HEK293 (cell line): ENCODE measurements around the gene BCL2.

ENCODE experiments used
- CTCF ChIA-PET: fragments of 350-600 bp; formaldehyde crosslinking; extraction: SDS; loops from one replicate; lab custom pipeline; 2021; ENCODE audit warnings: antibody characterized with exemption; lab: Yijun Ruan, JAX
- POLR2A ChIA-PET: fragments of 300-600 bp; formaldehyde crosslinking; extraction: SDS; loops from one replicate; lab custom pipeline; 2020; ENCODE audit warnings: antibody characterized with exemption, inconsistent platforms; lab: Yijun Ruan, JAX
- H3K27ac ChIP-seq: fragments of 200-500 bp; sonication (Bioruptor generic); 2 replicates; pipeline ENCODE4 v1.5.1; 2014; ENCODE audit warnings: low read depth, low read length, control low read depth, inconsistent platforms; ENCODE audit errors: extremely low read depth
- H3K36me3 ChIP-seq, 2 experiments: fragments of 200-500 bp in 1 of 2; sonication (Bioruptor generic) in 1 of 2; 1 replicate in 1 of 2; 2 replicates in 1 of 2; pipeline ENCODE4 v1.5.1; 2014 to 2017; ENCODE audit warnings: inconsistent platforms in 2 of 2, low read length in 2 of 2; ENCODE audit not compliant: control insufficient read depth in 2 of 2, insufficient read depth in 1 of 2
- H3K4me1 ChIP-seq: fragments of 200-500 bp; sonication (Bioruptor generic); 2 replicates; pipeline ENCODE4 v1.5.1; 2014; ENCODE audit warnings: mild to moderate bottlenecking, low read length, inconsistent platforms; ENCODE audit not compliant: control insufficient read depth, insufficient read depth
- H3K4me3 ChIP-seq: 2 replicates; pipeline ENCODE4 v1.5.1; 2011; ENCODE audit warnings: low read depth, mild to moderate bottlenecking, control low read depth, low read length, moderate library complexity
- H3K9me3 ChIP-seq: fragments of 200-500 bp; sonication (Bioruptor generic); 2 replicates; pipeline ENCODE4 v1.5.1; 2014; ENCODE audit warnings: low read depth, low read length, inconsistent platforms; ENCODE audit not compliant: control insufficient read depth, insufficient read depth
- EGR2 ChIP-seq: fragments of 450-650 bp; formaldehyde crosslinking; IDR thresholded peaks from 2 replicates; pipeline ENCODE4 v1.5.1; 2016; ENCODE audit warnings: low read depth, missing biosample characterization, missing genetic modification characterization
- FEZF1 ChIP-seq: fragments of 450-650 bp; formaldehyde crosslinking; IDR thresholded peaks from 2 replicates; pipeline ENCODE4 v1.5.1; 2016; ENCODE audit warnings: missing biosample characterization, missing genetic modification characterization
- GLI2 ChIP-seq: fragments of 450-650 bp; formaldehyde crosslinking; IDR thresholded peaks from 2 replicates; pipeline ENCODE4; 2017; ENCODE audit warnings: missing biosample characterization, missing genetic modification characterization, low read depth, borderline replicate concordance
- OSR2 ChIP-seq: fragments of 450-650 bp; formaldehyde crosslinking; IDR thresholded peaks from 2 replicates; pipeline ENCODE4 v1.5.1; 2016; ENCODE audit warnings: missing biosample characterization, missing genetic modification characterization
- SP2 ChIP-seq: fragments of 450-650 bp; formaldehyde crosslinking; IDR thresholded peaks from 2 replicates; pipeline ENCODE4 v1.5.1; 2016; ENCODE audit warnings: missing biosample characterization, missing genetic modification characterization
- TCF7L2 ChIP-seq: IDR thresholded peaks from 2 replicates; pipeline ENCODE4 v1.6.1; 2011; ENCODE audit warnings: low read depth, mild to moderate bottlenecking, inconsistent platforms, low read length, moderate library complexity, borderline replicate concordance
- WT1 ChIP-seq: fragments of 450-650 bp; formaldehyde crosslinking; IDR thresholded peaks from 2 replicates; pipeline ENCODE4 v1.5.1; 2016; ENCODE audit warnings: missing biosample characterization, missing genetic modification characterization
- ZBTB17 ChIP-seq: fragments of 450-650 bp; formaldehyde crosslinking; IDR thresholded peaks from 2 replicates; pipeline ENCODE4 v1.5.1; 2016; ENCODE audit warnings: missing biosample characterization, missing genetic modification characterization
- ZFP37 ChIP-seq: fragments of 450-650 bp; formaldehyde crosslinking; IDR thresholded peaks from 2 replicates; pipeline ENCODE4 v1.5.1; 2016; ENCODE audit warnings: missing biosample characterization, missing genetic modification characterization
- ZNF133 ChIP-seq: fragments of 450-650 bp; formaldehyde crosslinking; IDR thresholded peaks from 2 replicates; pipeline ENCODE4 v1.5.1; 2016; ENCODE audit warnings: missing biosample characterization, missing genetic modification characterization
- ZNF174 ChIP-seq: fragments of 450-650 bp; formaldehyde crosslinking; IDR thresholded peaks from 2 replicates; pipeline ENCODE4 v1.5.0; 2017; ENCODE audit warnings: missing biosample characterization, mild to moderate bottlenecking, missing genetic modification characterization
- ZNF239 ChIP-seq: fragments of 450-650 bp; formaldehyde crosslinking; IDR thresholded peaks from 2 replicates; pipeline ENCODE4 v1.5.1; 2016; ENCODE audit warnings: missing biosample characterization, missing genetic modification characterization
- ZNF280C ChIP-seq: fragments of 450-650 bp; formaldehyde crosslinking; IDR thresholded peaks from 2 replicates; pipeline ENCODE4 v1.5.1; 2016; ENCODE audit warnings: missing biosample characterization, missing genetic modification characterization
- ZNF37A ChIP-seq: fragments of 450-650 bp; IDR thresholded peaks from 2 replicates; pipeline ENCODE4 v1.5.1; 2018; ENCODE audit warnings: missing biosample characterization, missing genetic modification characterization
- ZNF423 ChIP-seq: fragments of 450-650 bp; formaldehyde crosslinking; IDR thresholded peaks from 2 replicates; pipeline ENCODE4 v1.5.1; 2016; ENCODE audit warnings: missing biosample characterization, missing genetic modification characterization
- ZNF48 ChIP-seq: fragments of 450-650 bp; formaldehyde crosslinking; IDR thresholded peaks from 2 replicates; pipeline ENCODE4 v1.5.1; 2016; ENCODE audit warnings: missing biosample characterization, missing genetic modification characterization
- ZNF488 ChIP-seq: fragments of 450-650 bp; formaldehyde crosslinking; IDR thresholded peaks from 2 replicates; pipeline ENCODE4 v1.5.1; 2016; ENCODE audit warnings: missing biosample characterization, missing genetic modification characterization
- ZNF510 ChIP-seq: fragments of 450-650 bp; formaldehyde crosslinking; IDR thresholded peaks from 2 replicates; pipeline ENCODE4 v1.5.1; 2018; ENCODE audit warnings: mild to moderate bottlenecking, missing genetic modification characterization, missing biosample characterization; ENCODE audit not compliant: insufficient replicate concordance
- ZNF521 ChIP-seq: fragments of 450-650 bp; formaldehyde crosslinking; IDR thresholded peaks from 2 replicates; pipeline ENCODE4 v1.5.1; 2017; ENCODE audit warnings: missing biosample characterization, mild to moderate bottlenecking, missing genetic modification characterization
- ZNF530 ChIP-seq: fragments of 450-650 bp; formaldehyde crosslinking; IDR thresholded peaks from 2 replicates; pipeline ENCODE4 v1.5.1; 2016; ENCODE audit warnings: low read depth, missing biosample characterization, missing genetic modification characterization
- ZNF548 ChIP-seq: fragments of 450-650 bp; formaldehyde crosslinking; IDR thresholded peaks from 2 replicates; pipeline ENCODE4 v1.5.1; 2016; ENCODE audit warnings: missing biosample characterization, missing genetic modification characterization
- ZNF660 ChIP-seq: fragments of 450-650 bp; IDR thresholded peaks from 2 replicates; pipeline ENCODE4 v1.5.1; 2018; ENCODE audit warnings: missing biosample characterization, mild to moderate bottlenecking, missing genetic modification characterization
- ZNF747 ChIP-seq: fragments of 450-650 bp; formaldehyde crosslinking; IDR thresholded peaks from 2 replicates; pipeline ENCODE4 v1.5.1; 2016; ENCODE audit warnings: missing biosample characterization, missing genetic modification characterization
- ZNF76 ChIP-seq: fragments of 450-650 bp; formaldehyde crosslinking; IDR thresholded peaks from 2 replicates; pipeline ENCODE4; 2016; ENCODE audit warnings: low read depth, missing biosample characterization, missing genetic modification characterization, borderline replicate concordance
- ZNF777 ChIP-seq: fragments of 450-650 bp; formaldehyde crosslinking; IDR thresholded peaks from 2 replicates; pipeline ENCODE4 v1.5.1; 2017; ENCODE audit warnings: missing biosample characterization, missing genetic modification characterization, borderline replicate concordance
- ZNF837 ChIP-seq: fragments of 450-650 bp; formaldehyde crosslinking; IDR thresholded peaks from 2 replicates; pipeline ENCODE4 v1.5.1; 2016; ENCODE audit warnings: missing biosample characterization, missing genetic modification characterization

BCL2 gene

GRCh38 chr18:63140997-63141777, 178.4 kb downstream of the BCL2 start:
- CTCF ChIA-PET: interaction anchor here (1.0 kb wide), 1 partner anchor 14 kb away, joined by 3 read pairs; no protein-coding TSS in a partner anchor
- H3K27ac ChIP-seq: no peak overlapping the region
- POLR2A ChIA-PET: no interaction called here
- TF ChIP-seq ZNF174 (tag by site-specific recombination) (no peak), ZFP37 (tag by site-specific recombination) (no peak), GLI2 (tag by site-specific recombination) (no peak)
- TF ChIP-seq, all 188 proteins: peak for 0
- Histone ChIP-seq H3K4me3 (no peak overlapping the region), H3K36me3 (no peaks in the 10 kb centered on the region), H3K4me1 (peaks cover 3% of the 10 kb centered on the region; the same call in 1 of the 2 replicates), H3K9me3 (no peaks in the 10 kb centered on the region)

GRCh38 chr18:63140038-63140450, 179.5 kb downstream of the BCL2 start:
- POLR2A ChIA-PET: interaction anchor here (0.6 kb wide), 1 partner anchor 11 kb away, joined by 4 read pairs; no protein-coding TSS in a partner anchor
- no peaks in the 10 kb centered on the region for H3K9me3 ChIP-seq
- TF ChIP-seq ZNF777 (no peak), ZNF660 (tag by site-specific recombination) (no peak), ZBTB17 (tag by site-specific recombination) (no peak), OSR2 (no peak), WT1 (tag by site-specific recombination) (no peak), ZNF521 (no peak), ZNF280C (tag by site-specific recombination) (no peak), ZNF239 (tag by site-specific recombination) (no peak), ZNF837 (tag by site-specific recombination) (no peak), EGR2 (tag by site-specific recombination) (no peak), ZNF174 (tag by site-specific recombination) (no peak), FEZF1 (tag by site-specific recombination) (no peak), ZNF530 (tag by site-specific recombination) (no peak), ZNF76 (tag by site-specific recombination) (no peak)
- TF ChIP-seq, all 188 proteins: peak for 0
- CTCF ChIA-PET: no interaction called here
- H3K4me3 ChIP-seq: no peak overlapping the region
- no peaks in the 10 kb centered on the region for H3K36me3 ChIP-seq
- no peak overlapping the region for H3K27ac ChIP-seq
- peaks cover 3% of the 10 kb centered on the region; the same call in 1 of the 2 replicates for H3K4me1 ChIP-seq

- no peaks in the 10 kb centered on the region for H3K9me3 ChIP-seq
- H3K27ac ChIP-seq: no peak overlapping the region
- H3K36me3 ChIP-seq: no peaks in the 10 kb centered on the region
- peaks cover 3% of the 10 kb centered on the region; the same call in 1 of the 2 replicates for H3K4me1 ChIP-seq
- CTCF ChIA-PET: interaction anchor here (0.6 to 0.8 kb wide), 2 partner anchors 21 to 300 kb away, joined by 3 to 4 read pairs; no protein-coding TSS in a partner anchor
- TF ChIP-seq ZNF488 (tag by site-specific recombination) (no peak), SP2 (tag by site-specific recombination) (no peak), TCF7L2 (no peak), ZNF747 (tag by site-specific recombination) (no peak), ZNF548 (tag by site-specific recombination) (no peak), ZNF423 (tag by site-specific recombination) (no peak), ZNF133 (tag by site-specific recombination) (no peak), ZNF37A (tag by site-specific recombination) (no peak), ZNF510 (tag by site-specific recombination) (no peak), ZNF48 (tag by site-specific recombination) (no peak), OSR2 (no peak)
- H3K4me3 ChIP-seq: no peak overlapping the region
- POLR2A ChIA-PET: no interaction called here
These were observed 180.9 kb downstream of the BCL2 start for GRCh38 chr18:63138436-63139340.
